GM21737 (cell line): ENCODE results near the gene HACL1.
"Not testable (repeated sequence)": the region's sequence is repeated elsewhere in the genome, so short reads cannot be mapped to it uniquely, and the experiment has no call there.

Experiments used
- ATAC-seq: cut with Tn5 transposase; IDR thresholded peaks from one replicate; pipeline ENCODE4 v1.9.1; 2021; ENCODE audit warnings: mild to moderate bottlenecking, moderate library complexity; ENCODE audit not compliant: unreplicated experiment

HACL1 gene

DNA sequence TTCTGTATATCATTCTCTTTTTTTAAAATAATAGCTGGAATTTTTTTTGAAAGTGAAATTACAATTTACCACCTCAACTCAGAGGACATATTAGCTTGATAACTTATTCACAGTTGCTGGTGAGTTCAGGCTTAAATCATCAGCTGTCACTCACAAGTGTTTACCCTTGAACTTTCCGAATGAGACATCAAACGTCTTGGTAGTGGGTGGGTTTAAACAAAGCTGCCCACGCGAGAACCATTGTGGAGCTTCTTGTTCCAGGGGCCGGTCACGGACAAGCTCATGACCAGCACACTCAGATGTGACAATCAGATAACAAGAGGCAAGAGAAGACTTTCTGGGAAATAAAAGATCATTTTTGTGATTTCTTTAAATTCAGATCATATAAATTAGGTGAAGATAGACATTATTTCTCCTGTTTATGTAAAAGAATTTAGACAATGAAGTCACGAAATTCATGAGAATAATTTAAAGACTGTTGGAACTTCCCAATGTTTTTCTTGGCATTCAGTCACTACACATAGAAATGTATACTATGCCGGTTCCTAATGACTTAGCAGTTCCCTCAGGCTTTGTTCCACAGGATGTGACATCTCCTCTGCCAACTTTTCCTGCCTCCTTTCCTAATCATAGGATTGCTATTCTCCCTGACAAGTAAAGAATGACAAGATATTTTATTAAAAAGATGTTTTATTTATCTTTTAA, 29.4 kb upstream of the HACL1 start:
- ATAC-seq = peak; percentile 27

DNA sequence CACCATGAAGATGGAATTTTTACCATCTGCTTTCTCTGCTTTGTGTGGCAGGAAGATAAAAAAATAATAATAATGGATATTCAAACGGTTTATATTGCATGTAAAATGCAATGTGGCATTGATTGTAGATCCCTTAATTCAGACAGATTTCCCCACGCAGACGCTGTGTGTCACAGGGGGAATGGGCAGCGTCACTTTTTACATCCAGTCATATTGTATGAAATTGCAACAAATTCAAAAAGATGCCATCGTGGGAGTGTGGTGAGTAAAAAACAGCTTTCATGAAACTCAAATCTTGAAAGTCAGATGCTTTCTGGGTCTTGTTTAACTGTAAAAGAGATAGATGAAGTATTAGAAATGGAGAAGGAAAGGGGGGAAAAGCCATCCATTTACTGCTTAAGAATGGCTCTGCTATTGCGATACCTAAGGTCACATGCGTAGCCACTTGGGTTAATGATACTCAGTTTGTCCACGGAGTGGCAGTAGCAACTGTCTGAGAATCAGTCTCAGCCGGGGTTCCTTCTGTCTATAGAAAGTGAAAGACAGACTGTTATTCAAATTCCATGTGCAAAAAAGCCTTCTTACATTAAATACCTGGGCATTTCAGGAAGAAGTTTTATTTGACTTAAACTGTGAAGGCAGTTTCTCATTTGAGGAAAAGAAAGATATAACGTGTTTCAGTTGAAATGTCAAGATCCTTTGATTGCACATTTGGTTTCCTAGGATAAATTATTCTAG, 28.7 kb upstream of the HACL1 start:
- ATAC-seq = peak; percentile 93

DNA sequence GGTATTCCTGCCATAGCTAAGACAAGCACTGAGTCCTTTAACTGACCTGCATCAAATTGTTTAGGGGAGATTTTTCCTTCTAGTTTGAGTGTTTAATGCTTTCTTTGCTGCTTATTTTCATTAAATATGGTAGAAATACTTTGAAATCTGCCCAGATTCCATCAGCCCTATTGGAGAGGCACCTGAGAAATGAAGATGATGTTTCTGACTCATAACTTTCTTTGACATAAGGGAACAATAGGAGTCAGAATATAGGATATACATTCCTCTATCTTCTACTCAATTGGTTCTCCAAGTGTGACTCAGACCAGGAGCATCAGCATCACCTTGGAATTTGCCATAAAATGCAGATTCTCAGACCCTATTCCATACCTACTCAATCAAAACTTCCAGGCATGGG, 27.6 kb upstream of the HACL1 start:
- ATAC-seq = no peak

DNA sequence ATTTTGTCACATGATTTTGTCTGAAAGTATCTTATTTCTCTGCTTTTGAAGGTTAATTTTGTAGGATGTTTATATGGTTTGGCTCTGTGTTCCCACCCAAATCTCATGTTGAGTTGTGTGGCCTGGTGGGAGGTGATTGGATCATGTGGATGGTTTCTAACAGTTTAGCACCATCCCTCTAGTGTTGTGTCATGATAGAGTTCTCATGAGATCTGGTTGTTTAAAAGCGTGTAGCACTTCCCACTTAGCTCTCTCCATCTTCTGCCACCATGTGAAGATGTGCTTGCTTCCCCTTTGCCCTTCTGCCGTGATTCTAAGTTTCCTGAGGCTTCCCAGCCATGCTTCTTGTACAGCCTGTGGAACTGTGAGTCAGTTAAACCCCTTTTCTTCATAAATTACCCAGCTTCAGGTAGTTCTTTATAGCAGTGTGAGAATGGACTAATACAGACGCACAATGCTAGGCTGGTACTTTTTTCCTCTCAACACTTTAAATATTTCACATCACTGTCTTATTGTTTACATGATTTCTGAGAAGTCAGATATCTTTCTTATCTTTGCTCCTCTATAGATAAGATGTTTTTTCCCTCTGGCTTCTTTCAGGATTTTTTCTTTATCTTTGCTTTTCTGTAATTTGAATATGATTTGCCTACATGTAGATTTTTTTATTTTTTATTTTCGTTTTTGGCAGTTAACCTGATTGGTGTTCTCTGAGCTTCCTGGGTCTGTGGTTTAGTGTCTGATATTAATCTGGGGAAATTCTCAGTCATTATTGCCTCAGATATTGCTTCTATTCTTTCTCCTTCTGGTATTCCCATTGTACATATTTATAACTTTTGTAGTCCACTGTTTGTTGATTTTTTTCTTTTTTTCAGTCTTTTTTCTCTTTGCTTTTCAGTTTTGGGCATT, 22.4 kb upstream of the HACL1 start:
- ATAC-seq = no peak

DNA sequence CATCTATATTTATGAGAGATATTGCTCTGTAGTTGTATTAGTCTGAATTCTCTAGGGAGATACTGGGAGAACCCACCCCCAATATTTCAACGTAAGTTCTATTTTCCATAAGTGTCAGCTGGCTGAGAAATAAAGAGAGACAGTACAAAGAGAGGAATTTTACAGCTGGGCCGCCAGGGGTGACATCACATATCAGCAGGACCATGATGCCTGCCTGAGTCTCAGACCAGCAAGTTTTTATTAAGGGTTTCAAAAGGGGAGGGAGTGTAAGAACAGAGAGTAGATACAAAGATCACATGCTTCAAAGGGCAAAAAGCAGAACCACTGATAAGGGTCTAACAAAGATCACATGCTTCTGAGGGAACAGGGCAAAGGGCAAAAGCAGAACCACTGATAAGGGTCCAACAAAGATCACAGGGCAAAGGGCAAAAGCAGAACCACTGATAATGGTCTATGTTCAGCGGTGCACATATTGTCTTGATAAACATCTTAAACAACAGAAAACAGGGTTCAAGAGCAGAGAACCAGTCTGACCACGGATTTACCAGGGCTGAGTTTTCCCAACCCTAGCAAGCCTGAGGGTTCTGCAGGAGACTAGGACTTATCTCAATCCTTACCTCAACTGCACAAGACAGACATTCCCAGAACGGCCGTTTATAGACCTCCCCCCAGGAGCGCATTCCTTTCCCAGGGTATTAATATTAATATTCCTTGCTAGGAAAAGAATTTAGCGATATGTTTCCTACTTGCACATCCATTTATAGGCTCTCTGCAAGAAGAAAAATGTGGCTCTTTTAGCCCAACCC, 18.5 kb upstream of the HACL1 start:
- ATAC-seq = not testable (repeated sequence)

DNA sequence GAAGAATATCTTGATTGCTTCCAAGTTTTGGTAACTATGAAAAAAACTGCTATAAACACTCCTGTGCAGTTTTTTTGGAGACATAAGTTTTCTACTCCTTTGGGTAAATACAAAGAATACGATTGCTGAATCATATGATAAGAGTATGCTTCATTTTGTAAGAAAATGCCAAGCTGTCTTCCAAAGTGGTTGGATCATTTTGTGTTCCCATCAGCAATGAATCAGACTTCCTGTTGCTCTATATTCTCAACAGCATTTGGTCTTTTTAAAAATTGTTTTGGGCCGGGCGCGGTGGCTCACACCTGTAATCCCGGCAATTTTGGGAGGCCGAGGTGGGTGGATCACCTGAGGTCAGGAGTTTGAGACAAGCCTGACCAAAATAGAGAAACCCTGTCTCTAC, 14.7 kb upstream of the HACL1 start:
- ATAC-seq = no peak

DNA sequence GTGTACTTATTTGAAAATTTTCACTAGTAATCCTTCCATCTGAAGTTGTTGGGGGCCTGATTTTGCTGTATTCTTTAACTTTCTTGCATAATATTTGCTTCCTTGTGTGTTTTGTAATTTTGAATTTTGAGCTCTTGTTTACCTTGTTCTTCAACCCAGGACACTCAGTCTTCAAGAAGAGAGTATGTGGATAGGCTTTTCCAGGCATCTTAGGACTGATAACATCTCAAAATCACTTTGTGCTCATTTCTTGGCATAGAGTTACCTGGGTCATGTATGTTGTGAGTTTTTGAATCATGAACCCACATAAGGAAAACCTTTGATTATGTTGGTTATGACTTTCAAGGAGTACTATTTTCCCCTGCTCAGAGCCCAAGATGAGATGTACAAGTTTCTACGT, 13.6 kb upstream of the HACL1 start:
- no peak for ATAC-seq

DNA sequence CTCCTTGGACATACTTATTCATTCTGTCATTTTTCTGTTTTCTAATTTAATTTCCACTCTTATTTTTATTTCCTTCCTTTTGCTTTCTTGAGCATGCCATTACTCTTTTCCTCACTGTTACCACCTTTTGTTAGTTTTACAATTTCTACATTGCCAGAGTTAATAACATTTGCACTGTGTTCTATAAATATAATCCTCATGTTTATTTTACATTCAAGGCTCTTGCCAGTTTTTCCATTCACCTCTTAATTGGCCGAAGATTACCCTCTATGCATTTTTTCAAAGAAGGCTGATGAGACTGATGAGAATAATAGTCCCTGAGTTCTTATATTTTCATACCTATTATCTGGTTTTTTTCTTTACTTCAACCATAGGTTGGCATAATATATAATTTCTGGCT, 10.6 kb upstream of the HACL1 start:
- no peak for ATAC-seq

DNA sequence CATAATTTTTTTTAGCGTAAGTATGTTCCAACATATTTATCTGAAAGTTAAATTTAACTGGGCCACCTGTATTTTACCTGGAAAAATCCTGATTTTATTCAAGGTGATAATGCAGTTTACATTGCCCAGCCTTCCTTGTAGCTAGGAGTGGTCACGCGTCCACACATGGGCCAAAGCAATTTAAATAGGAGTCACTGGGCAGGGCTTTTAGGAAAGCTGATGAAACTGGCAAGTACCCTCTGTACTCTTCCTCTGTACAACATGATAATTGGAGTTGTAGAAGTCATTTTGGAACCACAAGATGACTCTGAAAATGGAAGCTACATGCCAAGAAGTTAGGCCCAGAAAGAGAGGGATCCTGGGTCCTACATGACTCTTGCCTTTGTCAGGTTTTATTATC, 9.6 kb upstream of the HACL1 start:
- no peak for ATAC-seq

DNA sequence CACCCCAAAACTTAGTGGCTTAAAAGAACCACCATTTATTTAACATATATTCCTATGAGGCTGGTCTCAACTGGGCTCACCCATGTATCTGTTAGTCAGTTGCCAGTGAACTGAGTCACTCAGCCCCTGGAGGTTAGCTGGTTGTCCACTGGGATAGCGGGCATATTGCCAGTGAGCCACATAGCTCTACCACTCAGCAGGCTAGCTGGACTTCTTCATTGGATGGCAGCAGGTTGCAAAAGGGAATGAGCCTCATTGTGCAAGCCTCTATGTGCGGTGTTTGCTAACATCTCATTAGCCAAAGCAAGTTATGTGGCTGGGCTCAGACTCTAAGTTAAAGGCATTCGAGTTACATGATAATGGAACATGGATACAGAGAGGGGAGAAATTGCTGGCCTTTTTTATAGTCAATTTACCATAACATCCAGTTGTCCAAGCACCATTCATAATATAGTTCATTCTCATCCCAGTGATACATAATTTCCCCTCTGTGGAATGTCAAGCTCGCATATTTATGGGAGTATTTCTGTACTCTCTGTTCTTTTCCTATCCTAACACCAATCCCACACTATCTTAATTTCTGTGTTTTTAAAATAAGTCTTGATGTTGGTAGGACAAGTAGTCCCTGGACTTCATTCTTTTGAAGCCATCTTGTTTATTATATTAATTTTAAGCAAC, 8.9 kb upstream of the HACL1 start:
- no peak for ATAC-seq

DNA sequence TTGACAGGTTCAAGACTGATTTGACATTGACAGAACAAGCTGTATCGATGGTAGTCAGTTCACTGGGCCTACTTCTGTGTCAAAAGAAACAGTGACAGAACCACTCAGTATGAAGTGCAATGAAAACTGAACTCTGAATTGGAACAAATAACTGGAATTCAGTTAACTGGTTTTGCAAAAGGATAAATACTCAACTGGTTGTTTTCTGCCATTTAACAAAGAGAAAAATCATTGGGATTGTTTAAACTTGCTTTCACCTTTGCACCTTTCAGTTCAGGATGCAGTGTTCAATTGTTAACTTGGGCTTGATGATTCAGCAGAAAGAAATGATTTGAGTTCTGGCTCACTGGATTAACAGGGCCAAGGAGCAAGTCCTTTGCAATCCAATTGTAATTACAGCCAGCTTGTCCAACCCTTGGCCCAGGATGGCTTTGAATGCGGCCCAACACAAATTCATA, 5.1 kb upstream of the HACL1 start:
- ATAC-seq = no peak

DNA sequence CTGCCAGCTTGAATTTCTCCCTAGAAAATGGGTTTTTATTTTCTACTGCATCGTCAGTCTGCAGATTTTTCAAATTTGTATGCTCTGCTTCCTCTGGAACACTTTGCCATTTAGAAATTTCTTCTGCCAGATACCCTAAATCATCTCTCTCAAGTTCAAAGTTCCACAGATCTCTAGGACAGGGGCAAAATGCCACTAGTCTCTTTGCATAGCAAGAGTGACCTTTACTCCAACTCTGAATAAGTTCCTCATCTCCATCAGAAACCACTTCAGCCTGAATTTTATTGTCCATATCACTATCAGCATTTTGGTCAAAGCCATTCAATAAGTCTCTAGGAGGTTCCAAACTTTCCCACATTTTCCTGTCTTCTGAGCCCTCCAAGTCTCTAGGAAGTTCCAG, 3.2 kb upstream of the HACL1 start:
- not testable (repeated sequence) for ATAC-seq

DNA sequence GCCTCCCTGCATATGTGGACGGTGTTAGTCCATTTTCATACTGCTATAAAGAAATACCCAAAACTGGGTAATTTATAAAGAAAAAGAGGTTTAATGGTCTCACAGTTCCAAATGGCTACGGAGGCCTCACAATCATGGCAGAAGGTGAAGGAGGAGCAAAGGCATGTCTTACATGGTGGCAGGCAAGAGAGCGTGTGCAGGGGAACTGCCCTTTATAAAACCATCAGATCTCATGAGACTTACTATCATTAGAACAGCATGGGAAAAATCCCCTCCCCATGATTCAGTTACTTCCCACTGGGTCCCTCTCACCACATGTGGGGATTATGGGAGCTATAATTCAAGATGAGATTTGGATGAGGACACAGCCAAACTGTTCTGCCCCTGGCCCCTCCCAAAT, 1.4 kb upstream of the HACL1 start:
- not testable (repeated sequence) for ATAC-seq

DNA sequence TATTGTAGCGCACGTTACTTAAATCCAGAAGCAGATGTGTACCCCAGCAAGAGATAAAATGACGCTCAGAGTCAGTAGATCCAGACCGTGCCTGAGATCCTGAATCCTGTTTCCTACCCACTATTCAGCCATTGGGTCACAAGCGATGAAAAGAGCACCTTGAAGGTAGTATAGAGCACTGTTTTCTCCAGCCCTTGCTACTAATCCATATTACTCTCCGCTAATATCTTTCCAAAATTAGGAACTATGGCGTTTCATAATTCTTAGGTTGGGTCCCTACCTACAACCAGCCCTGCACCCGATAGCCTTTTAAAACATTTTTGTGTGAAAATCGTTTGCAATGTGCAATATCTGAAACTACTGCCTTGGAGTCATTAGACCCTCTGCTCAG, 772 bp upstream of the HACL1 start:
- peak; percentile 5 for ATAC-seq

DNA sequence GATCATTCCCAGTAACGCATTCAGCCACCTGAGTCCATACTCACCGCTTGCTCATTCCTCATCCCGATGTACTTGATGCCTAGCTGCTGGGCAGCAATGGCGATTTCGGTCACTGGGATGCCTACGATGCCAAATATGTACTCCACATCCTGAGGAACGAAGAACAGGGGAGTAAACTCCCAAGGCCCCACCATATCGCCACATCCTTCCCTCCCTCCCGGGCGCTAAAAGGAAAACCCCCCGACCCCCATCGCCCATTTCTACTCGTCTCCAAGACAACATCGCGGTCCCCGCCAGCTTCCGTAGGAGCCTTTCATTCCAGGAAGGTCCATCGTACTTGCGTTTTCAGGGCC, 347 bp downstream of the HACL1 start:
- peak; percentile 17 for ATAC-seq

DNA sequence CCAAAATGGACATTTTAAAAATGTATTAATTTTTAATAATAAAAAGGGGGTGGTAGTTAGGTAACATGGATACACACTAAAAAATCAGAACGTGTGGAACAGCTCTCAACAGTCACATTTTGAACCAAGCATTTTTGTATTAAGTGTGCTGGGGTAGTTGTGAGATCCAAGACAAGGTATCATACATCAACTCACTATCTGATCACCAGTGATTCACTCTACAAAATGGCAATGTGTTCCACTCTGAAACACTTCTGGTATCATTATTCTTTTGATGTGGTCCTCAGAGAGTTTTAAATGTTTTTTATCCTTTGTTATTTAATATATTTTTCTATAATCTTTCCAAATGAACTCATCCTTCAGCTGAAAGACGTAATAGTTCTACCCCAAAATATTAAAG, 5.4 kb downstream of the HACL1 start:
- ATAC-seq = no peak

DNA sequence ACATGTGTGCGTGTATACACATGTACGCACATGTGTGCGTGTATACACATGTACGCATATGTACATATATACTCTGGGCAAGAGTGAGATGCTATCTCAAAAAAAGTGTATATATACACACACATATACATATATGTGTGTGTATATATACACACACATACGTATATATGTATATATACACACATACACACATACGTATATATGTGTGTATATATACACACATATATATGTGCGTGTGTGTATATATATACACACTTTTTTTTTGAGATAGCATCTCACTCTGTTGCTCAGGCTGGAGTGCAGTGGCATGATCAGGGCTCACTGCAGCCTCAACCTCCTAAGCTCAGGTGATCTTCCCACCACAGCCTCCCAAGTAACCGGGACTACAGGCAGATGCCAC, 8.4 kb downstream of the HACL1 start:
- ATAC-seq = no peak

DNA sequence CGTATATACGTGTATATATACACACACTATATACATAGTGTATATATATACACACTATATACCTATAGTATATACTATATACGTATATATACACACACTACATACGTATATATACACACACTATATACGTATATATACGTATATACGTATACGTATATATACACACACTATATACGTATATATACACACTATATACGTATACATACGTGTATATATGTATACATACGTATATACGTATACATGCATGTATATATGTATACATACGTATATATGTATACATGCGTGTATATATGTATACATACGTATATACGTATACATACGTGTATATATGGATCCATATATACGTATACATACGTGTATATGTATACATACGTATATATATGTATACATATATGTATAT, 9.4 kb downstream of the HACL1 start:
- ATAC-seq = no peak

DNA sequence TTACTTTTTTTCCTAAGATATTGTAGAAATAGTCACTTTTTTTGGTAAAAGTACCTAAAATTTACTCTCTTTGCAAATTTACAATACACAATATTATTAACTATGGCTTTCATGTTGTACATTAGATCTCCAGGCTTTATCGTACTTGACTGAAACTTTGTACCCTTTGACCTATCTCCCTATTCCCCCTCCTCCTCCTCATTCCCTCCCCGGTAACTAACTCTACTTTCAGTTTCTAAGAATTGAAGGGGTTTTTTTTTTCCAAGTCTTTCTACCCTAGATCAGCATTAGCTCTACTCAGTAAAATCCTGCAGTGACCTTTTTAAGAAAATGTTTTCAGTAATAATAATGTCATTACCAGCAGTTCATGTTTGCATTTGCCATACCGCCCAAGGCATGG, 10.1 kb downstream of the HACL1 start:
- no peak for ATAC-seq

DNA sequence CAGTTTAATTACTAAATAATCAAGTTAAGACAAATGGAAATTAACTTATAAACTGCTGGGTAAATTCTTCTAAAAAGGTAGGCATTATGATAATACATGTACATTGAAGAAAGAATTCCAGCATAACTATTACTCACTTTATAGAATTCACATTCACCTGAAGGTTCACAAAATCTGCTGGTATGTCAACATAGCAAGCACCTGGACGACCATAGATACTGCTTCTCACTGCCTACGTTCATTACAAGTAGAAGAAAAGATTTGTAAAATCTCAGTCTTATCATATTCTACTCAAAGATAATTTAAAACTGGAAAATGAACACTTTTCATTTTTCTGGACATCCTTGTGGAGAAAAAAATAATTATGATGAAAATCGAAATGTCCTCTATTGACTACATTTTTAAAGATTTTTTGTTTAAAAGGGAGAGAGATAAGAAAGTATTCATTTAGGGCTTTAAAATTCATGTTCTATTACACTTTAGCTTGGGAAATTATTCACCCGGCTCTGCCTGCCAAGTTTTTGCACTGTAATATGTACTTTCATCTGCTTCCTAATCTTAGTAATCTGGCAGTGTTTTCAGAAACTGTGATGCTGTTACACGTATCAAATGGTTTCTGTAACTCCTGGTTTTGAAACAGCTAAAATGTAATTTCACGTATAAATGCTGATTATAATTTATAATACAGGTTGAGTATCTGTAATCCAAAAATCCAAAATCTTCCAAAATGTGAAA, 16.1 kb downstream of the HACL1 start:
- ATAC-seq = no peak
